Measurements from ENCODE around the gene TMEM233. TPM values are rescaled to one million over a fixed set of nuclear protein-coding genes. Genes with fewer than 3 reads are reported as not detected.

The TMEM233 gene
- total RNA-seq, 1 experiment from 2014 or later, result not detected

GRCh38 chr12:119665164-119665929 lies 71.8 kb downstream of the TMEM233 start:
- DNase-seq (ENCODE audit: low read depth, low spot score), result no peak
- Histone ChIP-seq H3K27ac (ENCODE audit: low read depth, low read length) (no peak overlapping the region), H3K4me3 (replicated peaks in 1 of 2; ENCODE audit: low read depth in 1 of 2, low read length in 2 of 2) (no peak overlapping the region), H3K9ac (ENCODE audit: low read length) (no peak overlapping the region), H4K20me1 (ENCODE audit: insufficient read depth) (no peaks in the 10 kb centered on the region), H3K9me2 (ENCODE audit: insufficient read depth) (no peaks in the 10 kb centered on the region), H3K9me3 (ENCODE audit: control insufficient read depth in 1 of 2, insufficient read depth in 1 of 2, low read depth in 1 of 2, low read length in 2 of 2) (no peaks in the 10 kb centered on the region), H3K79me2 (ENCODE audit: insufficient read depth, low read length) (peaks cover 23% of the 10 kb centered on the region), H3K4me2 (ENCODE audit: low read length) (no peak overlapping the region), H3K36me3 (ENCODE audit: control insufficient read depth in 1 of 2, insufficient read depth in 2 of 2, low read length in 2 of 2) (peaks cover 0 to under 1% of the 10 kb centered on the region in 2 experiments; a peak in 1 of 4 replicates), H3K4me1 (ENCODE audit: control insufficient read depth in 1 of 2, insufficient read depth in 2 of 2, low read length in 2 of 2) (peaks cover 0 to 11% of the 10 kb centered on the region in 2 experiments; a peak in 1 of 4 replicates), H3K27me3 (ENCODE audit: insufficient read depth, low read length) (peaks cover 4% of the 10 kb centered on the region; the same call in 1 of the 2 replicates), H2AFZ (ENCODE audit: low read depth, low read length, poor library complexity, severe bottlenecking) (no peak overlapping the region)
- RAD21 ChIA-PET (ENCODE audit: low non-redundant PET in 1 of 2, low total read pairs in 2 of 2, uncharacterized antibody in 2 of 2, unreplicated experiment in 2 of 2), result no interaction called here
- TF ChIP-seq RAD21 (IDR thresholded peaks at IDR 0.05; ENCODE audit: low read depth) (no peak), SRF (IDR thresholded peaks at IDR 0.05; ENCODE audit: low read depth) (no peak), CBX3 (IDR thresholded peaks at IDR 0.05; ENCODE audit: low read depth) (no peak), POLR2A (IDR thresholded peaks at IDR 0.05; ENCODE audit: borderline replicate concordance, extremely low read depth, insufficient read depth, insufficient read length) (no peak), EGR1 (IDR thresholded peaks at IDR 0.05; ENCODE audit: low read depth) (no peak), ZFX (IDR thresholded peaks at IDR 0.05) (no peak), TCF7L2 (IDR thresholded peaks at IDR 0.05; ENCODE audit: borderline replicate concordance, extremely low read depth, insufficient read depth, insufficient read length) (no peak), SIN3A (IDR thresholded peaks at IDR 0.05; ENCODE audit: low read depth) (no peak), YY1 (IDR thresholded peaks at IDR 0.05; ENCODE audit: extremely low read depth, insufficient replicate concordance, low read depth, low read length) (no peak), ATF3 (IDR thresholded peaks at IDR 0.05) (no peak), REST (IDR thresholded peaks at IDR 0.05; ENCODE audit: low read depth) (no peak), EZH2 (IDR thresholded peaks at IDR 0.05) (no peak), POLR2AphosphoS5 (IDR thresholded peaks at IDR 0.05; ENCODE audit: low read depth, low read length) (no peak)
- ATAC-seq, result no peak
- POLR2A ChIA-PET, result no interaction called here
- no TSS peak for BruUV-seq (replicated peaks)
- CTCF ChIA-PET, result interaction anchor here (0.7 to 1.5 kb wide), 3 partner anchors 10 to 44 kb away, joined by 3 to 4 read pairs (median 3); no protein-coding TSS in a partner anchor
- intact Hi-C loops (cut with micrococcal nuclease), result no loop called here
